Uterus (tissue), 2 donors: Measurements from ENCODE around the gene DOK6.

Experiments used
- POLR2A ChIP-seq, 2 donors: fragments of 450-650 bp; IDR thresholded peaks; one replicate each; pipeline ENCODE4 v1.6.1; 2016; ENCODE audit warnings: antibody characterized with exemption in 2 of 2, mild to moderate bottlenecking in 1 of 2, moderate library complexity in 1 of 2
- TF ChIP-seq, protein P1 (sequence below), 4 experiments: fragments of 200-600 bp in 2 of 4; fragments of 450-650 bp in 2 of 4; sonication (generic) in 2 of 4; IDR thresholded peaks; one replicate each; pipeline ENCODE4 v1.5.1; 2016 to 2019; ENCODE audit warnings: antibody characterized with exemption in 4 of 4, mild to moderate bottlenecking in 2 of 4, moderate library complexity in 1 of 4

DNA sequence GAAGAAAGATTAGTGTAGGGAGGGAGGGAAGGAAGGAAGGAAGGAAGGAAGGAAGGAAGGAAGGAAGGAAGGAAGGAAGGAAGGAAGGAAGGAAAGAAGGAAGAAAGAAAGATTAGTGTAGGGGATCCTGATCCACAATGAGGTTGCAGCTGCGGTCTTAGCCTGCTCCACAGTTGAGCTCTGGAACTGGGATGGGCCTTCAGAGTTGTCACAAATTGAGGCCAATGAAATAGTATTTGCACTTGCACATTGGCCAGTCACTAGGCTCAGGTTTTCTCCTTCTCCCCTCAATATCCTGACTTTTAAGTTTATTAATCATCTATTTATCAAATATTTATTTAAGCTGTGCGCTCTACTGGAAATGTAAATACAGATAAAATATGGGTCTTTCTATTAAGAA lies 34.3 kb downstream of the DOK6 start:
- TF ChIP-seq POLR2A (IDR thresholded peaks at IDR 0.05), result no peak
- TF ChIP-seq, protein P1, sequence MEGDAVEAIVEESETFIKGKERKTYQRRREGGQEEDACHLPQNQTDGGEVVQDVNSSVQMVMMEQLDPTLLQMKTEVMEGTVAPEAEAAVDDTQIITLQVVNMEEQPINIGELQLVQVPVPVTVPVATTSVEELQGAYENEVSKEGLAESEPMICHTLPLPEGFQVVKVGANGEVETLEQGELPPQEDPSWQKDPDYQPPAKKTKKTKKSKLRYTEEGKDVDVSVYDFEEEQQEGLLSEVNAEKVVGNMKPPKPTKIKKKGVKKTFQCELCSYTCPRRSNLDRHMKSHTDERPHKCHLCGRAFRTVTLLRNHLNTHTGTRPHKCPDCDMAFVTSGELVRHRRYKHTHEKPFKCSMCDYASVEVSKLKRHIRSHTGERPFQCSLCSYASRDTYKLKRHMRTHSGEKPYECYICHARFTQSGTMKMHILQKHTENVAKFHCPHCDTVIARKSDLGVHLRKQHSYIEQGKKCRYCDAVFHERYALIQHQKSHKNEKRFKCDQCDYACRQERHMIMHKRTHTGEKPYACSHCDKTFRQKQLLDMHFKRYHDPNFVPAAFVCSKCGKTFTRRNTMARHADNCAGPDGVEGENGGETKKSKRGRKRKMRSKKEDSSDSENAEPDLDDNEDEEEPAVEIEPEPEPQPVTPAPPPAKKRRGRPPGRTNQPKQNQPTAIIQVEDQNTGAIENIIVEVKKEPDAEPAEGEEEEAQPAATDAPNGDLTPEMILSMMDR (IDR thresholded peaks at IDR 0.05), result no peak
